PFSK-1 (cell line): ENCODE results near the gene RNF215.

Experiments
- FOXP2 ChIP-seq: optimal IDR thresholded peaks from 2 replicates; pipeline ENCODE3; 2011; ENCODE audit warnings: borderline replicate concordance, control low read depth, inconsistent platforms; ENCODE audit not compliant: insufficient read depth; ENCODE audit errors: extremely low read length, extremely low read depth
- POLR2AphosphoS5 ChIP-seq: IDR thresholded peaks from 2 replicates; pipeline ENCODE4 v1.6.1; 2012; ENCODE audit warnings: low read depth, mild to moderate bottlenecking, control low read depth, low read length, moderate library complexity
- REST ChIP-seq, 2 experiments: IDR thresholded peaks; 2 replicates each; pipeline versions ENCODE4 v1.6.1 to v1.8.0; 2011 to 2012; ENCODE audit warnings: low read depth in 2 of 2, low read length in 2 of 2, control low read depth in 1 of 2, inconsistent platforms in 1 of 2, mild to moderate bottlenecking in 1 of 2, moderate library complexity in 1 of 2; ENCODE audit not compliant: insufficient read depth in 1 of 2
- SIN3A ChIP-seq: IDR thresholded peaks from 2 replicates; pipeline ENCODE4 v1.6.1; 2012; ENCODE audit warnings: mild to moderate bottlenecking, low read length, moderate library complexity, borderline replicate concordance; ENCODE audit not compliant: insufficient read depth
- TAF1 ChIP-seq: IDR thresholded peaks from 2 replicates; pipeline ENCODE4 v1.6.1; 2012; ENCODE audit warnings: low read length, control low read depth, borderline replicate concordance; ENCODE audit not compliant: insufficient read depth

RNF215 gene

DNA sequence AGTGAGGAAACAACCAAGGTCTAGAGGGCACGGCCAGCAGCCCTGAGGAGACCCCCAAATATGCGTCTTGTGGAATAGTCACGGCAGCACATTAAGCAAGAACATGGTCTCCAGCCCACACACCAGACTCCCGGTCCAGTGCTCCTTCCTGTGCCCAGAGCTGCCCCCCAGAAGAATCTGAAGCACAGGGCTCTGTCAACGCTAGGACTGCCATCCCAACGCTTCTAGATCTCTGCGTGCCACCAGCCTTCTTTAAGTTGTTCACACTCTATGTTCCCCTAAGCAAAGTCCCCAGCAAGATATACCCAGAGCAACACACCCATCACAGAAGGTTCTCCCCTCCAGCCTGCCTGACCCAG, 6.1 kb upstream of the RNF215 start:
- TF ChIP-seq POLR2AphosphoS5 (no peak), FOXP2 (no peak), REST (IDR thresholded peaks at IDR 0.05; ENCODE audit: insufficient read depth in 1 of 2, low read depth in 2 of 2, low read length in 2 of 2) (no peak), TAF1 (no peak), SIN3A (no peak)

DNA sequence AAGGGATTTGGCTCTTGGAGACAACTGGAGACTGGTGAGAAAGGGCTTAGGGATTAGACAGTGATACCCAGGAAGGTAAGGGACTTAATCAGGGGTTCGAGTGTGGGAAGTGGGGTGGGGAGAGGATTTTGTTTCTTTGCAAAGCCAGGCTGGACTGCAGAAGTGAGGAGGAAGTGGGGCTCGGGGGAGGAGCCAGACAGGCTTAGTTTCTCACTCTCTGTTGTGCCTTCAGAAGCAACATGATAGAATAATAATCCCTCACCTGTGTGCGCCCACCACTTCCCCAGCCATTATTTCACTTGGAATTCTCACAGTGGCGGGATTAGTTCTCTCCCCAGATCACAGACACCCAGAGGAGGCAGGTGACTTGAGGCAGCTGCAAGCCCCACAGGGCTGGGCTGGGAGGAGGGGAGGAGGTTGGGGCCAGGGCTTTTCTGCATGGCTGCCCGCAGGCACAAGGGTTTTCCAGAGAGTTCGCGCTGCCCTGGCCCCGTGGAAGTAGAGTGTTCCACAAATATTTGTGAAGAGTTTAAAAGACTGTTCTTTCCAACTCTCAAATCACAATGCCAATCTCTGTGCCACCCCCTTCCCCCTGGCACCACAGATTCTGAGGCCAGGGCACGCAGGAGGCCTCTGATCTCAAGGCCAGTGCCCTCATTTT, 5.6 kb upstream of the RNF215 start:
- TF ChIP-seq FOXP2 (no peak), POLR2AphosphoS5 (no peak), REST (IDR thresholded peaks at IDR 0.05; ENCODE audit: insufficient read depth in 1 of 2, low read depth in 2 of 2, low read length in 2 of 2) (no peak), TAF1 (no peak), SIN3A (no peak)

GRCh38 chr22:30390974-30391691, 3.9 kb upstream of the RNF215 start:
- no peak for TF ChIP-seq SIN3A
- no peak for TF ChIP-seq TAF1
- no peak for TF ChIP-seq FOXP2
- no peak for TF ChIP-seq POLR2AphosphoS5
- TF ChIP-seq REST (IDR thresholded peaks at IDR 0.05; ENCODE audit: insufficient read depth in 1 of 2, low read depth in 2 of 2, low read length in 2 of 2), result no peak

DNA sequence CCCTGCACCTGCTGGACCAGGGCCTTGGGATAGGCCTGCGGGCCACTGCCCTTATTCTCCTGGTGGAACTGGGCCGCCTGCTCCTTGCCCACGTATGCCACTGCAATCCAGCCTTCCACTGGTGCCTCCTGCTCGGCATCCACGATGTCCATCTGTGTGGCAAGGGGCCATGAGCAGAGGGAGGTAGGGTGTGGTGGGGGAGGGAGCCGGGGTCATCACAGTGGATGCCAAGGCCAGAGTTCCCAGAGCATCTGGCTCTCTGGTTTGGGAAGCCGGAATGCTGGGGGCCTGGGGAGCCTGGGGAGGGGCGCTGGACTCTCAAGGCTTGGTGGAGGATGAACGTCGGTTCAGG, 627 bp downstream of the RNF215 start:
- TF ChIP-seq FOXP2 (no peak), REST (IDR thresholded peaks at IDR 0.05; ENCODE audit: insufficient read depth in 1 of 2, low read depth in 2 of 2, low read length in 2 of 2) (no peak), POLR2AphosphoS5 (no peak), SIN3A (no peak), TAF1 (no peak)
